ENCODE data around the gene FAR2. TPM values are rescaled to one million over a fixed set of nuclear protein-coding genes. Genes with fewer than 3 reads are reported as not detected.

The FAR2 gene
- total RNA-seq, 1 donor from 2014 or later = 7.2 TPM

DNA sequence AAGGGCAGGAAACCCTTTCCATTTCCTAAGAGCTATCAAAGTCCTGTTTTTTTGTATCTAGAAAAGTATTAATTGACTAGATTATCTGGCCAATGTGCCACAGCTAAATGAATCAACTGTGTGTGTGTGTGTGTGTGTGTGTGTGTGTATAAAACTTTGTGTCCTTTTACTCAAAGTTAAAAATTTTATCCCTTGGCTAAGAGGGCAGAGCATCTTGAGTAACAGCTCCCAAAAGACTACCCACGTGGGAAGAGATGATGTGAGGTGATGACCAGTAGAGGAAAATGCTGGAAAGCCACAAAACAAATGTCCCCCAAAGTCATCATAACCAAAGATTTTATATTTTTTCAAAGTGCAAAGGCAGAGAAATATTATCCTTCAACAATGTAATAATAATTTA, 90.3 kb downstream of the FAR2 start:
- Mint-ChIP-seq H3K27ac (no peak overlapping the region), H3K9me3 (no peaks in the 10 kb centered on the region), H3K4me3 (no peak overlapping the region), H3K36me3 (no peaks in the 10 kb centered on the region), H3K4me1 (peaks cover 34% of the 10 kb centered on the region), H3K27me3 (ENCODE audit: low read depth) (no peaks in the 10 kb centered on the region)
- no peak for DNase-seq (ENCODE audit: low spot score in 2 of 2, unreplicated experiment in 2 of 2)
- no peak for TF ChIP-seq CTCF (IDR thresholded peaks at IDR 0.05; ENCODE audit: unreplicated experiment)

DNA sequence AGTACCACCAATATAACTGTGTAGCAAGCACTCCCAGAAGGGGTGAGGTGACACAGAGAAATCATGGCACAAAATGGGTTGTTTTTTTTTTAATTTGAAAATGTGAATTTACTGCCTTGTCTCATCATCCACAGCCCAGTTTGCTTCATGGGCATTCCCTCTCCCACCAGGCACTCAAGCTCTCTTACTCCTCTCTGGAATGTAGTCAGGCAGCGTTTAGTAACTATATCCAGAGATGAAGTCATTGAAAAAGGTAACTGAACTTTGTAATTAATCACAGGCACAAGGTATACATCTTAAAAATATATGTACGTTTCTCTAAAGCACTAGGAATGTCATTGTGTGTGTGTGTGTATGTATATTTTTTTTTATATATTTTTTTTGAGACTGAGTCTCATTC, 91.4 kb downstream of the FAR2 start:
- TF ChIP-seq CTCF (IDR thresholded peaks at IDR 0.05; ENCODE audit: unreplicated experiment) = no peak
- Mint-ChIP-seq H3K4me3 (no peak overlapping the region), H3K27ac (peak overlapping the region; percentile 85), H3K9me3 (no peaks in the 10 kb centered on the region), H3K27me3 (ENCODE audit: low read depth) (peaks cover 3% of the 10 kb centered on the region), H3K4me1 (peaks cover 34% of the 10 kb centered on the region), H3K36me3 (no peaks in the 10 kb centered on the region)
- DNase-seq (ENCODE audit: low spot score in 2 of 2, unreplicated experiment in 2 of 2) = no peak

GRCh38 chr12:29241821-29242591, 92.9 kb downstream of the FAR2 start:
- peaks cover 3% of the 10 kb centered on the region for H3K27me3 Mint-ChIP-seq (ENCODE audit: low read depth)
- no peak for TF ChIP-seq CTCF (IDR thresholded peaks at IDR 0.05; ENCODE audit: unreplicated experiment)

DNA sequence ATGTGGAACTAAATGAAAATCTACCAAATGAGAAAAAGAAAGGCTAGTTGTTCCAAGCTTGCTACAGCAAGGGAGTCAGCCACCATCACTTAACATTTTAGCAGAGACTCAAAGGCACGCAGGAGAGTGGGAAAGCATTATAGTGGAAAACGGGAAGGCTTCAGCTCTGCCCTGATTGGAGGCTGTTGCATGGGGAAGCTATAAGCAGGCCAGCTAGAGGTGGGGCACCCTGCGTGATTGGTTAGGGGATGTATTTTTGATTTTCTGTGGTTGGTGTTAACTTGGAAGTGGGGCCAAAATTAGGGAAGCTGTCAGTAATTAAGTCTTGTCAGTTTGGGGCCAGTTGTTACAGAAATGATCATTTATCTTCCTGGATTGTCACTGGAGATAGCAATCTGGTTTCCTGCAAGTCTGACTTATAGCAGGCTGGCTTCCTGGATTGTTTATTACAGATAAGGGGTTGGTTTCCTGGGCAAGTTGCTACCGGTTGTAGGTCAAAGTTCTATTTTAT, 93.9 kb downstream of the FAR2 start:
- Mint-ChIP-seq H3K36me3 (no peaks in the 10 kb centered on the region), H3K27ac (peak overlapping the region; percentile 2), H3K4me1 (peaks cover 34% of the 10 kb centered on the region), H3K9me3 (no peaks in the 10 kb centered on the region), H3K4me3 (no peak overlapping the region), H3K27me3 (ENCODE audit: low read depth) (peaks cover 3% of the 10 kb centered on the region)
- no peak for DNase-seq (ENCODE audit: low spot score in 2 of 2, unreplicated experiment in 2 of 2)
- no peak for TF ChIP-seq CTCF (IDR thresholded peaks at IDR 0.05; ENCODE audit: unreplicated experiment)

More at GRCh38 chr12:29241821-29242591, 92.9 kb downstream of the FAR2 start:
- no peaks in the 10 kb centered on the region for H3K36me3 Mint-ChIP-seq
- H3K9me3 Mint-ChIP-seq = no peaks in the 10 kb centered on the region
- DNase-seq (ENCODE audit: low spot score in 2 of 2, unreplicated experiment in 2 of 2) = no peak
- H3K4me3 Mint-ChIP-seq = no peak overlapping the region
- peak overlapping the region; percentile 49 for H3K27ac Mint-ChIP-seq
- H3K4me1 Mint-ChIP-seq = peaks cover 34% of the 10 kb centered on the region

GRCh38 chr12:29244159-29244765, 95.2 kb downstream of the FAR2 start:
- DNase-seq (ENCODE audit: low spot score in 2 of 2, unreplicated experiment in 2 of 2) = no peak
- Mint-ChIP-seq H3K36me3 (peaks cover 2% of the 10 kb centered on the region), H3K4me1 (peaks cover 34% of the 10 kb centered on the region), H3K9me3 (peaks cover 2% of the 10 kb centered on the region), H3K4me3 (no peak overlapping the region), H3K27me3 (ENCODE audit: low read depth) (peaks cover 3% of the 10 kb centered on the region), H3K27ac (no peak overlapping the region)
- TF ChIP-seq CTCF (IDR thresholded peaks at IDR 0.05; ENCODE audit: unreplicated experiment) = no peak

All from mesothelial cell of epicardium (in vitro differentiated cells).